MM.1S (cell line): ENCODE results near the gene MFSD11.
"Not testable (repeated sequence)": the region's sequence is repeated elsewhere in the genome, so short reads cannot be mapped to it uniquely, and the experiment has no call there.

Source experiments
- EZH2 ChIP-seq: fragments of 300-600 bp; sonication (generic); optimal IDR thresholded peaks from 2 replicates; pipeline ENCODE3; 2017; ENCODE audit warnings: low read depth, mild to moderate bottlenecking, antibody characterized with exemption, low read length, mixed read lengths
- EZH2phosphoT487 ChIP-seq: fragments of 300-600 bp; sonication (generic); IDR thresholded peaks from 2 replicates; pipeline ENCODE4 v1.6.1; 2018; ENCODE audit warnings: antibody characterized with exemption, low read length
- TF ChIP-seq, protein P1 (sequence below): fragments of 300-600 bp; sonication (generic); IDR thresholded peaks from 2 replicates; pipeline ENCODE4 v1.5.1; 2016; ENCODE audit warnings: antibody characterized with exemption, low read length, mixed read lengths

DNA sequence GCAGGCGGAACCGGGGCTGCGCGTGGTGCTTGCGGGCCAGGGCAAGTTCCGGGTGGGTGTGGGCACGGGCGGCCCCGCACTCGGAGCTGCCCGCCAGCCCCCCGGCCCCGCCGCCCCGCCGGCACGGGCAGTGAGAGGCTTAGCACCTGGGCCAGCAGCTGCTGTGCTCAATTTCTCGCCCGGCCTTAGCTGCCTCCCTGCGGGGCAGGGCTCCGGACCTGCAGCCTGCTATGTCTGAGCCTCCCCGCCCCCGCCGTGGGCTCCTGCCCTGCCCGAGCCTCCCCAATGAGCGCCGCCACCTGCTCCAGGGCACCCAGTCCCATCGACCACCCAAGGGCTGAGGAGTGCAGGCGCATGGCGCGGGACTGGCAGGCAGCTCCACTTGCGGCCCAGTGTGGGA lies 68.2 kb downstream of the MFSD11 start:
- not testable (repeated sequence) for TF ChIP-seq EZH2, EZH2phosphoT487
- TF ChIP-seq, protein P1, sequence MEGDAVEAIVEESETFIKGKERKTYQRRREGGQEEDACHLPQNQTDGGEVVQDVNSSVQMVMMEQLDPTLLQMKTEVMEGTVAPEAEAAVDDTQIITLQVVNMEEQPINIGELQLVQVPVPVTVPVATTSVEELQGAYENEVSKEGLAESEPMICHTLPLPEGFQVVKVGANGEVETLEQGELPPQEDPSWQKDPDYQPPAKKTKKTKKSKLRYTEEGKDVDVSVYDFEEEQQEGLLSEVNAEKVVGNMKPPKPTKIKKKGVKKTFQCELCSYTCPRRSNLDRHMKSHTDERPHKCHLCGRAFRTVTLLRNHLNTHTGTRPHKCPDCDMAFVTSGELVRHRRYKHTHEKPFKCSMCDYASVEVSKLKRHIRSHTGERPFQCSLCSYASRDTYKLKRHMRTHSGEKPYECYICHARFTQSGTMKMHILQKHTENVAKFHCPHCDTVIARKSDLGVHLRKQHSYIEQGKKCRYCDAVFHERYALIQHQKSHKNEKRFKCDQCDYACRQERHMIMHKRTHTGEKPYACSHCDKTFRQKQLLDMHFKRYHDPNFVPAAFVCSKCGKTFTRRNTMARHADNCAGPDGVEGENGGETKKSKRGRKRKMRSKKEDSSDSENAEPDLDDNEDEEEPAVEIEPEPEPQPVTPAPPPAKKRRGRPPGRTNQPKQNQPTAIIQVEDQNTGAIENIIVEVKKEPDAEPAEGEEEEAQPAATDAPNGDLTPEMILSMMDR: not testable (repeated sequence)
